WTC11 (cell line): ENCODE measurements around the gene HOXB1. TPM values are rescaled to one million over a fixed set of nuclear protein-coding genes. Genes with fewer than 3 reads are reported as not detected.

ENCODE experiments used
- ATAC-seq: fragments of 200-7000 bp; cut with Tn5 transposase; 2 replicates; pipeline ENCODE4 v1.10.0; 2021; ENCODE audit warnings: mild to moderate bottlenecking, moderate library complexity
- CTCF ChIA-PET: fragments of 300-600 bp; sonication (Branson Sonifier 250); formaldehyde crosslinking; loops from one replicate; lab custom pipeline; 2021; ENCODE audit warnings: antibody characterized with exemption; lab: Charles Lee
- POLR2A ChIA-PET: fragments of 350-600 bp; sonication (Branson Sonifier 250); formaldehyde crosslinking; loops from one replicate; lab custom pipeline; 2021; ENCODE audit warnings: antibody characterized with exemption; lab: Charles Lee
- DNase-seq: peaks from one replicate; pipeline ENCODE4 v3.0.0; 2021; ENCODE audit warnings: low spot score
- H3K27ac Mint-ChIP-seq: 2 replicates; pipeline ENCODE4 v1.8.0; 2021; ENCODE audit warnings: mixed read lengths
- H3K27me3 Mint-ChIP-seq: 2 replicates; pipeline ENCODE4 v1.8.0; 2021; ENCODE audit warnings: low read depth, mild to moderate bottlenecking, moderate library complexity, mixed read lengths
- H3K36me3 Mint-ChIP-seq: 2 replicates; pipeline ENCODE4 v1.8.0; 2021; ENCODE audit warnings: mixed read lengths
- H3K4me1 Mint-ChIP-seq: 2 replicates; pipeline ENCODE4 v1.8.0; 2022; ENCODE audit warnings: mixed read lengths
- H3K4me3 Mint-ChIP-seq: 2 replicates; pipeline ENCODE4 v1.8.0; 2021; ENCODE audit warnings: mild to moderate bottlenecking, moderate library complexity, mixed read lengths
- H3K9me3 Mint-ChIP-seq: 2 replicates; pipeline ENCODE4 v1.8.0; 2021; ENCODE audit warnings: mixed read lengths
- ARID4B ChIP-seq: sonication (generic); formaldehyde crosslinking; IDR thresholded peaks from 2 replicates; pipeline ENCODE4 v1.8.0; 2023; ENCODE audit warnings: missing genetic modification reagents, mild to moderate bottlenecking, borderline replicate concordance
- CREM ChIP-seq: sonication (generic); formaldehyde crosslinking; IDR thresholded peaks from 2 replicates; pipeline ENCODE4 v1.8.1; 2022; ENCODE audit warnings: mild to moderate bottlenecking, missing genetic modification reagents, moderate library complexity
- E2F5 ChIP-seq: sonication (generic); formaldehyde crosslinking; IDR thresholded peaks from 2 replicates; pipeline ENCODE4 v1.8.1; 2022; ENCODE audit warnings: mild to moderate bottlenecking, moderate library complexity, missing genetic modification reagents
- ESRRA ChIP-seq: sonication (generic); formaldehyde crosslinking; IDR thresholded peaks from 2 replicates; pipeline ENCODE4 v1.8.1; 2022; ENCODE audit warnings: mild to moderate bottlenecking, missing genetic modification reagents, borderline replicate concordance
- FOXP1 ChIP-seq: sonication (generic); formaldehyde crosslinking; IDR thresholded peaks from 2 replicates; pipeline ENCODE4 v1.8.0; 2022; ENCODE audit warnings: missing genetic modification reagents, mild to moderate bottlenecking, moderate library complexity, borderline replicate concordance
- GTF2I ChIP-seq: fragments of 250-450 bp; sonication (Bioruptor Pico); conservative IDR thresholded peaks from 2 replicates; pipeline ENCODE4 v1.4.0; 2021; ENCODE audit warnings: mild to moderate bottlenecking
- HMGXB4 ChIP-seq: sonication (generic); formaldehyde crosslinking; IDR thresholded peaks from 2 replicates; pipeline ENCODE4 v1.8.1; 2023; ENCODE audit warnings: mild to moderate bottlenecking, moderate library complexity, missing genetic modification reagents
- NR3C1 ChIP-seq: sonication (generic); formaldehyde crosslinking; conservative IDR thresholded peaks from 2 replicates; pipeline ENCODE4 v1.8.1; 2023; ENCODE audit warnings: low read depth, mild to moderate bottlenecking, missing genetic modification reagents
- RELA ChIP-seq: sonication (generic); formaldehyde crosslinking; IDR thresholded peaks from 2 replicates; pipeline ENCODE4 v1.8.1; 2022; ENCODE audit warnings: missing genetic modification reagents, mild to moderate bottlenecking, borderline replicate concordance
- RORB ChIP-seq: fragments of 250-450 bp; sonication (Bioruptor Pico); IDR thresholded peaks from 2 replicates; pipeline ENCODE4 v1.9.0; 2021; ENCODE audit warnings: mild to moderate bottlenecking
- SP1 ChIP-seq: sonication (generic); formaldehyde crosslinking; conservative IDR thresholded peaks from 2 replicates; pipeline ENCODE4 v1.8.1; 2022; ENCODE audit warnings: missing genetic modification reagents
- ZMAT4 ChIP-seq: fragments of 250-450 bp; sonication (Bioruptor Pico); IDR thresholded peaks from 2 replicates; pipeline ENCODE4 v1.9.0; 2021; ENCODE audit warnings: mild to moderate bottlenecking
- ZNF219 ChIP-seq: sonication (generic); formaldehyde crosslinking; IDR thresholded peaks from 2 replicates; pipeline ENCODE4 v1.8.0; 2023; ENCODE audit warnings: missing genetic modification reagents, mild to moderate bottlenecking, borderline replicate concordance
- ZNF232 ChIP-seq: sonication (generic); formaldehyde crosslinking; IDR thresholded peaks from 2 replicates; pipeline ENCODE4 v1.8.0; 2022; ENCODE audit warnings: mild to moderate bottlenecking, missing genetic modification reagents
- total RNA-seq: library from RNA; stranded (reverse); gene quantifications from 3 replicates; pipeline ENCODE4 v1.2.3, GENCODE V29; 2021
- TF ChIP-seq, protein P1 (sequence below): sonication (generic); formaldehyde crosslinking; IDR thresholded peaks from 2 replicates; pipeline ENCODE4 v1.8.1; 2023; ENCODE audit warnings: mild to moderate bottlenecking, missing genetic modification reagents
- TF ChIP-seq, protein P2 (sequence below): sonication (generic); formaldehyde crosslinking; IDR thresholded peaks from 2 replicates; pipeline ENCODE4 v1.8.1; 2022; ENCODE audit warnings: low read depth, mild to moderate bottlenecking, moderate library complexity, missing genetic modification reagents, borderline replicate concordance

HOXB1 gene
- total RNA-seq, 1 experiment from 2014 or later = 0.63 TPM

- H3K27ac Mint-ChIP-seq = no peak overlapping the region
- no peak overlapping the region for H3K4me3 Mint-ChIP-seq
- H3K4me1 Mint-ChIP-seq = peaks cover 54% of the 10 kb centered on the region
- ChIA-PET POLR2A (no interaction called here), CTCF (interaction anchor here (2.6 kb wide), 1 partner anchor 31 kb away, joined by 8 read pairs; no protein-coding TSS in a partner anchor)
- peaks cover 95% of the 10 kb centered on the region for H3K27me3 Mint-ChIP-seq
- DNase-seq (no peak), ATAC-seq (no peak)
- TF ChIP-seq GTF2I (CRISPR knock-in tag) (no peak), ARID4B (CRISPR knock-in tag) (no peak), ZNF232 (CRISPR knock-in tag) (no peak), ESRRA (CRISPR knock-in tag) (no peak), NR3C1 (CRISPR knock-in tag) (no peak), E2F5 (CRISPR knock-in tag) (no peak), RORB (no peak), RELA (CRISPR knock-in tag) (no peak), SP1 (no peak), ZNF219 (CRISPR knock-in tag) (no peak), CREM (CRISPR knock-in tag) (no peak), ZMAT4 (CRISPR knock-in tag) (no peak), HMGXB4 (CRISPR knock-in tag) (no peak), FOXP1 (CRISPR knock-in tag) (no peak)
- TF ChIP-seq, protein P1, sequence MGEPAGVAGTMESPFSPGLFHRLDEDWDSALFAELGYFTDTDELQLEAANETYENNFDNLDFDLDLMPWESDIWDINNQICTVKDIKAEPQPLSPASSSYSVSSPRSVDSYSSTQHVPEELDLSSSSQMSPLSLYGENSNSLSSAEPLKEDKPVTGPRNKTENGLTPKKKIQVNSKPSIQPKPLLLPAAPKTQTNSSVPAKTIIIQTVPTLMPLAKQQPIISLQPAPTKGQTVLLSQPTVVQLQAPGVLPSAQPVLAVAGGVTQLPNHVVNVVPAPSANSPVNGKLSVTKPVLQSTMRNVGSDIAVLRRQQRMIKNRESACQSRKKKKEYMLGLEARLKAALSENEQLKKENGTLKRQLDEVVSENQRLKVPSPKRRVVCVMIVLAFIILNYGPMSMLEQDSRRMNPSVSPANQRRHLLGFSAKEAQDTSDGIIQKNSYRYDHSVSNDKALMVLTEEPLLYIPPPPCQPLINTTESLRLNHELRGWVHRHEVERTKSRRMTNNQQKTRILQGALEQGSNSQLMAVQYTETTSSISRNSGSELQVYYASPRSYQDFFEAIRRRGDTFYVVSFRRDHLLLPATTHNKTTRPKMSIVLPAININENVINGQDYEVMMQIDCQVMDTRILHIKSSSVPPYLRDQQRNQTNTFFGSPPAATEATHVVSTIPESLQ (CRISPR knock-in tag) = no peak
- TF ChIP-seq, protein P2, sequence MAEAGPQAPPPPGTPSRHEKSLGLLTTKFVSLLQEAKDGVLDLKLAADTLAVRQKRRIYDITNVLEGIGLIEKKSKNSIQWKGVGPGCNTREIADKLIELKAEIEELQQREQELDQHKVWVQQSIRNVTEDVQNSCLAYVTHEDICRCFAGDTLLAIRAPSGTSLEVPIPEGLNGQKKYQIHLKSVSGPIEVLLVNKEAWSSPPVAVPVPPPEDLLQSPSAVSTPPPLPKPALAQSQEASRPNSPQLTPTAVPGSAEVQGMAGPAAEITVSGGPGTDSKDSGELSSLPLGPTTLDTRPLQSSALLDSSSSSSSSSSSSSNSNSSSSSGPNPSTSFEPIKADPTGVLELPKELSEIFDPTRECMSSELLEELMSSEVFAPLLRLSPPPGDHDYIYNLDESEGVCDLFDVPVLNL (CRISPR knock-in tag) = no peak
- H3K9me3 Mint-ChIP-seq = no peaks in the 10 kb centered on the region
- no peaks in the 10 kb centered on the region for H3K36me3 Mint-ChIP-seq
These were observed 1.4 kb upstream of the HOXB1 start for GRCh38 chr17:48532261-48532660.
